ENCODE measurements around the gene EXD3. TPM values are rescaled to one million over a fixed set of nuclear protein-coding genes. Genes with fewer than 3 reads are reported as not detected.

Gene EXD3
- total and polyA plus RNA-seq, 9 of the 15 experiments (the other 6 are each of a cell fraction or from before 2014, with no cell fraction given) = 0.29 to 12.5 (median 3.9) TPM

GRCh38 chr9:137389428-137389746 lies 33.6 kb downstream of the EXD3 start:
- Histone ChIP-seq H3K27me3 (ENCODE audit: control insufficient read depth in 2 of 2, insufficient read depth in 2 of 2, low read length in 2 of 2) (no peaks in the 10 kb centered on the region), H3K9me3 (replicated peaks; ENCODE audit: control insufficient read depth, insufficient read depth, low read depth, low read length) (no peaks in the 10 kb centered on the region), H3K4me3 (no peak overlapping the region), H3K36me3 (ENCODE audit: control insufficient read depth, insufficient read depth, low read length) (0 out of 3 replicates have a peak, but pooled peaks cover 2% of the 10 kb centered on the region), H3K27ac (ENCODE audit: extremely low read depth, low read depth, low read length) (no peak overlapping the region), H3K4me1 (replicated peaks in 1 of 2; ENCODE audit: control insufficient read depth in 2 of 2, insufficient read depth in 2 of 2, low read length in 2 of 2) (peaks cover under 1 to 60% of the 10 kb centered on the region in 2 experiments; a peak in 4 of 5 replicates), H3K79me2 (ENCODE audit: control insufficient read depth, insufficient read depth, low read length) (no peaks in the 10 kb centered on the region), H3K9ac (ENCODE audit: insufficient read depth in 1 of 2, low read depth in 2 of 2, low read length in 2 of 2) (peak overlapping the region in 1 of 2 experiments; percentile 6; a peak in 1 of 4 replicates), H2AFZ (ENCODE audit: low read depth, low read length) (no peak overlapping the region), H3K4me2 (ENCODE audit: insufficient read depth, low read length) (no peak overlapping the region), H3K9me1 (ENCODE audit: control insufficient read depth, insufficient read depth, low read length) (no peaks in the 10 kb centered on the region), H4K20me1 (replicated peaks; ENCODE audit: control insufficient read depth, insufficient read depth, low read length) (no peaks in the 10 kb centered on the region)
- intact Hi-C loops (cut with micrococcal nuclease) = no loop called here
- BruUV-seq (replicated peaks) = no TSS peak
- DNase-seq (ENCODE audit: extremely low read depth in 1 of 4, low spot score in 3 of 4) (no peak), ATAC-seq (no peak), FAIRE-seq (no peak)
- in situ Hi-C loops (cut with MboI) = no loop called here
- WGBS (ENCODE audit: insufficient coverage, low coverage, missing lambda C conversion rate) = 95% methylated on average over 5 of the region's 13 CpGs
- ChIA-PET POLR2A (interaction anchor here (0.9 kb wide), 1 partner anchor 15 kb away, joined by 3 read pairs; no protein-coding TSS in a partner anchor), CTCF (ENCODE audit: low intra/inter-chr PET ratio) (no interaction called here)
- no peak for TF ChIP-seq GTF3C2 (IDR thresholded peaks at IDR 0.05; ENCODE audit: borderline replicate concordance, extremely low read depth, insufficient read length)
- no peak for TF ChIP-seq BRF2 (IDR thresholded peaks at IDR 0.05; ENCODE audit: borderline replicate concordance, insufficient read depth, insufficient read length)
- no peak for TF ChIP-seq FOXA1 (IDR thresholded peaks at IDR 0.05; ENCODE audit: borderline replicate concordance)
- TF ChIP-seq ZNF324 (CRISPR knock-in tag; IDR thresholded peaks at IDR 0.05) = no peak
- no peak for TF ChIP-seq BRD4 (IDR thresholded peaks at IDR 0.05)
- TF ChIP-seq POU5F1 (IDR thresholded peaks at IDR 0.05; ENCODE audit: borderline replicate concordance, low read depth, low read length, partially characterized antibody) = no peak
- no peak for TF ChIP-seq ZNF280B (CRISPR knock-in tag; IDR thresholded peaks at IDR 0.05)
- no peak for TF ChIP-seq FOXJ3 (CRISPR knock-in tag; IDR thresholded peaks at IDR 0.05)
- TF ChIP-seq ZNF24 (IDR thresholded peaks at IDR 0.05) = no peak
- no peak for TF ChIP-seq NCOA2 (IDR thresholded peaks at IDR 0.05; ENCODE audit: partially characterized antibody in 2 of 2)
- TF ChIP-seq KDM2B (CRISPR knock-in tag; IDR thresholded peaks at IDR 0.05) = no peak
- no peak for TF ChIP-seq NCOA4 (IDR thresholded peaks at IDR 0.05; ENCODE audit: partially characterized antibody)
- no peak for TF ChIP-seq NFIC (IDR thresholded peaks at IDR 0.05)
- TF ChIP-seq CCAR2 (IDR thresholded peaks at IDR 0.05; ENCODE audit: low read depth, low read length) = no peak
- no peak for TF ChIP-seq STAG1 (CRISPR knock-in tag; IDR thresholded peaks at IDR 0.05; ENCODE audit: borderline replicate concordance)
- no peak for TF ChIP-seq HDAC1 (IDR thresholded peaks at IDR 0.05)
